Left ventricle myocardium superior (tissue), 1 donor: ENCODE measurements around the gene ATG16L2. TPM values are rescaled to one million over a fixed set of nuclear protein-coding genes. Genes with fewer than 3 reads are reported as not detected.

ENCODE experiments used
- ATAC-seq: fragments of 200-7000 bp; cut with Tn5 transposase; one replicate; pipeline ENCODE4 v1.9.1; 2020; ENCODE audit warnings: mild to moderate bottlenecking, moderate library complexity
- DNase-seq: peaks from one replicate; pipeline ENCODE4 v3.0.0-alpha.2; 2020
- intact Hi-C: fragments of 100-400 bp; cut with micrococcal nuclease; formaldehyde crosslinking; loops from one replicate; pipeline ENCODE4 v1.11.0; 2022
- microRNA-seq: library from miRNA; unstranded; fragments of <30 nt; microRNA quantifications from one replicate; pipeline ENCODE4 v1.2.0, GENCODE V29; 2020; ENCODE audit warnings: borderline number of aligned reads
- total RNA-seq: library from RNA; stranded (reverse); fragmentation: NEBNext Ultra II Directional; extraction: Animal tissue kit (Norgen Biotek cat#: 25700); gene quantifications from one replicate; pipeline ENCODE4 v1.2.1, GENCODE V29; 2021
- donor health status: DM: no; HTN: yes; CAD: no; lungs with severe emphysema.

ATG16L2 gene
- total RNA-seq, 1 donor from 2014 or later: 16.3 TPM

GRCh38 chr11:72860592-72860991, 46.4 kb downstream of the ATG16L2 start:
- DNase-seq: no peak
- ATAC-seq: no peak
- intact Hi-C loops: no loop called here

DNA sequence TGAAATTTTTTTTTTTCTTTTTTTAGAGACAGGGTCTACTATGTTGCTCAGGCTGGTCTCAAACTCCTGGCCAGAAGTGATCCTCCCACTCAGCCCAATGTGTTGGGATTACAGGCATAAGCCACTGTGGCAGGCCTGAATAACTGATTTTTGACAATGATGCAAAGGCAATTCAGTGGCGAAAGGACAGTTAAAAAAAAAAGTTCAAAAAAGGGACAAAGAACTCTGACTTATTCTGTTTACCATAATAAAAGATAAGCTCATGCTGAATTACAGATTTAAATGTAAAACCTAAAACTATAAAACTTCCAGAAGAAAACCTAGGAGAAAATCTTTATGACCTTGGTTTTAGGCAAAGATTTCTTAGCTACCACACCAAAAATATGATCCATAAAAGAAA, 48.9 kb downstream of the ATG16L2 start:
- DNase-seq (no peak), ATAC-seq (no peak)
- intact Hi-C loops: no loop called here

GRCh38 chr11:72863916-72864315, 49.7 kb downstream of the ATG16L2 start:
- peak; percentile 6 for ATAC-seq
- intact Hi-C loops: no loop called here
- DNase-seq: no peak

- peak; percentile 88 for ATAC-seq
- DNase-seq: no peak
- intact Hi-C loops: no loop called here
Observed at GRCh38 chr11:72864702-72865655, 50.8 kb downstream of the ATG16L2 start.

DNA sequence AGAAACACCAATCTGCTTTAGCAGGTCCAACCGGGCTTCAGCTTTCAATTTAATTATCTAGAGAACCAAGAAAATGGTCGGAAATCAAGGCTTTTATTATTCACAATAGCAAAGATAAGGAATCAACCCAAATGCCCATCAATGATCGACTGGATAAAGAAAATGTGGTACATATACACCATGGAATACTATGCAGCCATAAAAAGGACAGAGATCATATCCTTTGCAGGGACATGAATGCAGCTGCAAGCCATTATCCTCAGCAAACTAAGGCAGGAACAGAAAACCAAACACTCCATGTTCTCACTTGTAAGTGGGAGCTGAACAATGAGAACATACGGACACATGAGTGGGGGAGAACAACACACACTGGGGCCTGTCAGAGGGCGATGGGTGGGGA, 53.8 kb downstream of the ATG16L2 start:
- DNase-seq (no peak), ATAC-seq (no peak)
- intact Hi-C loops: no loop called here

- DNase-seq (no peak), ATAC-seq (no peak)
- intact Hi-C loops: no loop called here
Observed at GRCh38 chr11:72869831-72870230, 55.6 kb downstream of the ATG16L2 start.

DNA sequence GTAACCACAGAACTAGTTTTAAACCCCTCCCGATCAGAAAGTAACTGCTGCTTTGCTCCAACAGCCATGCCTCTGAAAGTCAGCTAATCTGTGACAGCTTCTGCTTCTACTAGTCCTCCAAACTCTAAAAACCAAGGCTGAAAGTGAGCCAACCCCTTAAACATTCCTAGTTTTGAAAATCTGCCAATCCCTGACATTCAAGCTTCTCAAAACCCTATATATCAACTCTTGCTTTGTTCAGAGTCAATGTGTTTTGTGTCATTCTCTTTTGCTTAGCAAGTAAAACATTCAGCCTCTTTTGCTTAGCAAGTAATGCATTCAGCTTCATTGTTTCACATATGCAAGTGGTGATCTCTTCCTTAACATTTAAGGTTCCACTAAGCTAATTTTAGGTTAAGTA, 56.9 kb downstream of the ATG16L2 start:
- DNase-seq (no peak), ATAC-seq (no peak)
- intact Hi-C loops: no loop called here

GRCh38 chr11:72872012-72872411, 57.8 kb downstream of the ATG16L2 start:
- DNase-seq (no peak), ATAC-seq (no peak)
- intact Hi-C loops: no loop called here

GRCh38 chr11:72875736-72876135, 61.5 kb downstream of the ATG16L2 start:
- ATAC-seq (no peak), DNase-seq (no peak)
- intact Hi-C loops: no loop called here

DNA sequence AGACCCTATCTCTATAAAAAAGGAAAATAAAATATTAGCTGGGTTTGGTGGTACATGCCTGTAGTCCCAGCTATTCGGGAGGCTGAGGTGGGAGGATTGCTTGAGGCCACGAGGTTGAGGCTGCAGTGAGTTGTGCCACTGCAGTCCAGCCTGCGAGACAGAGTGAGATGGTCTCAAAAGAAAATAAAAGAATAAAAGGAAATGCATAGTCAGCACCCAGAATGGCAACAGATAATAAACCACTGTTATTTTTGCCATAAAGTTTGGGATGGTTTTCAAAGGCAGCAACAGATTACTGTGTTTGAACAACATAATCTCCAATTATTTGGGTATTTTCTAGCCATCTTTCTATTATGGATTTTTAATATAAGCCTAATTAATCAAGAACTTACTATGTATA, 61.9 kb downstream of the ATG16L2 start:
- intact Hi-C loops: no loop called here
- no peak for DNase-seq

More for the DNA sequence above, 61.9 kb downstream of the ATG16L2 start:
- no peak for ATAC-seq

Small RNA genes lying within 50 kb of the gene (microRNA-seq; reads per million reads assigned to microRNA genes)
- gene MIR4692: not detected

Other genes starting within 250 kb of the ATG16L2 start
- 30.0 TPM for gene PDE2A, start 140.0 kb upstream of the ATG16L2 start, total RNA-seq
- 58.9 TPM for gene ARAP1, start 62.0 kb upstream of the ATG16L2 start, total RNA-seq
- gene STARD10, start 20.4 kb upstream of the ATG16L2 start, total RNA-seq: 102 TPM